Transverse colon (tissue), 3 donors: ENCODE measurements around the gene CACNA2D2.

Source experiments
- CTCF ChIP-seq, 5 experiments: fragments of 200-600 bp in 3 of 5; fragments of 450-650 bp in 2 of 5; sonication (generic) in 3 of 5; IDR thresholded peaks; 1 replicate in 2 of 5; 2 replicates in 3 of 5; pipeline ENCODE4 v1.5.1; 2016 to 2017; ENCODE audit warnings: antibody characterized with exemption in 5 of 5, inconsistent platforms in 3 of 5, mild to moderate bottlenecking in 2 of 5, moderate library complexity in 1 of 5
- POLR2A ChIP-seq: fragments of 450-650 bp; IDR thresholded peaks from one replicate; pipeline ENCODE4 v1.6.1; 2016; ENCODE audit warnings: antibody characterized with exemption, mild to moderate bottlenecking, moderate library complexity

- TF ChIP-seq CTCF (IDR thresholded peaks at IDR 0.05): no peak
- TF ChIP-seq POLR2A: no peak
Observed at GRCh38 chr3:50445919-50446318, 57.5 kb downstream of the CACNA2D2 start.
